Stimulated activated memory B cell treated with anti-CD40 and anti-IgM and Interleukin-4, amounts not matched to agents 10 μg/mL and 1 μg/mL and 100 μg/mL, for 72 hours (primary cell): ENCODE results near the gene PRKAR2B.
A peak's percentile ranks its signal among the peaks of the same experiment; 100 is the strongest.

Experiments
- ATAC-seq: fragments of 150-1000 bp; cut with Tn5 transposase; 2 replicates; pipeline ENCODE4 v1.10.0; 2021
- H3K27ac Mint-ChIP-seq: one replicate; pipeline ENCODE4 v1.8.0; 2022; ENCODE audit warnings: mild to moderate bottlenecking, mixed read lengths
- H3K27me3 Mint-ChIP-seq: one replicate; pipeline ENCODE4 v1.8.0; 2022; ENCODE audit warnings: mixed read lengths
- H3K36me3 Mint-ChIP-seq: one replicate; pipeline ENCODE4 v1.8.0; 2022; ENCODE audit warnings: mixed read lengths
- H3K4me1 Mint-ChIP-seq: one replicate; pipeline ENCODE4 v1.8.0; 2022; ENCODE audit warnings: mixed read lengths
- H3K4me3 Mint-ChIP-seq: one replicate; pipeline ENCODE4 v1.8.0; 2022; ENCODE audit warnings: mild to moderate bottlenecking, moderate library complexity, mixed read lengths
- H3K9me3 Mint-ChIP-seq: one replicate; pipeline ENCODE4 v1.8.0; 2022; ENCODE audit warnings: mixed read lengths

Gene PRKAR2B

DNA sequence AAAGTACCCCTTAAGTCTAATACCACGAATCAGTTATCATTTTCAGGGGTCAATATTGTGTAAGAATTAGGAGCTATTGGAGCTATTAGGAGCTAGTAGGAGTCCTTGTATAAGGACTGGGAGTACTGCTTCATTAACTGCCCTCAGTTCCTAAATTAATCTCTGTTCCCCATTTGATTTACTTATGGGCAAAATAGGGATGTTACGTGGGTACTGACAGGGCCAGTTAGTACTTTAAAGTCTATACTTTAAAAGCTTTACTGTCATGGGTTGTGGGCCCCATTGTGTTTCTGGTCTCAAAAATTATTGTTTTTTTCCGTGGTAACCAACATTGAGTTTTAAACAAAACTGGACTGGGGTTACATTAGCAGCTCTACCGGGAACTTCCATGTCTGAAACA, 60.3 kb downstream of the PRKAR2B start:
- ATAC-seq: no peak
- Mint-ChIP-seq H3K4me1 (peaks cover 4% of the 10 kb centered on the region), H3K36me3 (peaks cover 9% of the 10 kb centered on the region)

DNA sequence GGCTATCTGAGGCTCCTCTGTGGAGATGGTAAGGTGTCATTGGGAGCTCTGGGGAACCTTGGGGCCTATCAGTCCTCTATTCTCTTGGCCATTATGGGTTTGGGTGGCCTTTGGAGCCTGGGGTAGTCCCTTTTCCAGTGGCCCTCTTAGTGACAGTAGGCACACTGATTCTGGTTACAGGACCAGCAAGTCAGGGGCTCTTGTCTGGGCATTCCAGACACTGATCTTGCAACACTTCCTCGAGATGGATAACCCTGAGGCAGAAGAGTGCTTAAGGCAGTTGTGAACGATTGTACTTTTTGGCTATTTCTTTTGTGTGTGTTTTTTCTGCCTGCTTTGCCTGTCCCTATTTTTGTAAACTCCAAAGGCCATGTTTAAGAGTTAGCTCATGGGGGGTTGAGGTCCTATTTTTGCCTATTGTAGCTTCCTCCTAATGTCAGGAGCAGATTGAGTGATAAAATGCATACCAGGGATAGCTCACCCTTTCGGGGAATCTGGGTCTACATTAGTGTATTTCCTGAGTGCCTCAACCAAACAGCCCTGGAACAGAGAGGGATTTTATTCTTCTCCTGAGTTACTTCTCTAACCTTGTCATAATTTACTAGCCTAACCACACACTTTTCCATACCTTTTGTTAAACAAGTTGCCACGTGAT, 61.2 kb downstream of the PRKAR2B start:
- peaks cover under 1% of the 10 kb centered on the region for H3K36me3 Mint-ChIP-seq
- peaks cover 13% of the 10 kb centered on the region for H3K27me3 Mint-ChIP-seq
- H3K27ac Mint-ChIP-seq: no peak overlapping the region
- peaks cover 4% of the 10 kb centered on the region for H3K4me1 Mint-ChIP-seq
- no peak overlapping the region for H3K4me3 Mint-ChIP-seq
- no peaks in the 10 kb centered on the region for H3K9me3 Mint-ChIP-seq
- ATAC-seq: no peak

More for the DNA sequence above, 60.3 kb downstream of the PRKAR2B start:
- H3K27me3 Mint-ChIP-seq: peaks cover 22% of the 10 kb centered on the region
- no peak overlapping the region for H3K27ac Mint-ChIP-seq
- no peaks in the 10 kb centered on the region for H3K9me3 Mint-ChIP-seq
- no peak overlapping the region for H3K4me3 Mint-ChIP-seq

DNA sequence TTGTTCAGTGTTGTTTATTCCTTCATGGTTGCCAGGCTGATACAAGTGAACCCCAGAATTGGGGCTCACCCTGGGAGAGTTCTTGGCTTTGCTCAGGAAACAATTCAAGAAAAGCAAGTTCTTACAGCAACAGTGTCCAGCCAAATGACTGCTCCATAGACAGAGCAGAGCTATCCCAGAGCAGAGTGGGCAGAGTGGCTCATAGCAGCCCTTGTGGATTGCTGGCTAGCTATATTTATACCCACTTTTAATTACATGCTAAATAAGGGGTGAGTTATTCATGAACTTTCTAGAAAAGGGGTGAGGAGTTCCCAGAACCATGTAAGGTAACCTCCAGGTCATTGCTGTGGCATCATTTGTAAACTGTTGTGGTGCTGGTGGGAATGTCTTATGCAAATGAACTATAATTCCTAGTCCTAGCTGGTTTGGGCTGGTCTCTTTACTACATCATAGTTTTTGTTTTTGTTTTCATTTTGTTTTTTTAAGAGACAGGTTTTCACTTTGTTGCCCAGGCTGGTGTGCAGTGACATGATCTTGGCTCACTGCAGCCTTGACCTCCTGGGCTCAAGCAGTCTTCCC, 64.4 kb downstream of the PRKAR2B start:
- Mint-ChIP-seq H3K4me1 (no peaks in the 10 kb centered on the region), H3K27ac (no peak overlapping the region), H3K27me3 (no peaks in the 10 kb centered on the region), H3K9me3 (no peaks in the 10 kb centered on the region), H3K4me3 (no peak overlapping the region), H3K36me3 (no peaks in the 10 kb centered on the region)
- no peak for ATAC-seq

DNA sequence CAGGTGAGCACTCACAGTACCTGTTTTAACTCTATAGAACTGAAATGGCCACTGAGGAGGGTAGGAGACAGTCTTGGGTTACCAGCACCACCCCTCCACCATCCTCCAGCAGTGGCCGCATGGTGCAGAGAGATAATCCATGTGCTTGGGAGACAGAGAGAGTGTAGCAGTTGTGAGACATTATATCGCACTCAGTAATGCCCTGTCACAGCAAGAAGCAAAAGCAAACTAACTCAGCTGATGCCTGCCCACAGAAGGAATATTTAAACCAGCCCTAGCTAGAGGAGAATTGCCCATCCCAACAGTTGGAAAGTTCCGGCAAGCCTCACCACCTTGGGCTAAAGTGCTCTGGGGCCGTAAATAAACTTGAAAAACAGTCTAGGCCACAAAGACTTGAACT, 65.5 kb downstream of the PRKAR2B start:
- H3K27me3 Mint-ChIP-seq: no peaks in the 10 kb centered on the region
- no peak overlapping the region for H3K27ac Mint-ChIP-seq
- H3K4me3 Mint-ChIP-seq: no peak overlapping the region
- H3K4me1 Mint-ChIP-seq: no peaks in the 10 kb centered on the region
- no peaks in the 10 kb centered on the region for H3K9me3 Mint-ChIP-seq
- H3K36me3 Mint-ChIP-seq: no peaks in the 10 kb centered on the region
- no peak for ATAC-seq

DNA sequence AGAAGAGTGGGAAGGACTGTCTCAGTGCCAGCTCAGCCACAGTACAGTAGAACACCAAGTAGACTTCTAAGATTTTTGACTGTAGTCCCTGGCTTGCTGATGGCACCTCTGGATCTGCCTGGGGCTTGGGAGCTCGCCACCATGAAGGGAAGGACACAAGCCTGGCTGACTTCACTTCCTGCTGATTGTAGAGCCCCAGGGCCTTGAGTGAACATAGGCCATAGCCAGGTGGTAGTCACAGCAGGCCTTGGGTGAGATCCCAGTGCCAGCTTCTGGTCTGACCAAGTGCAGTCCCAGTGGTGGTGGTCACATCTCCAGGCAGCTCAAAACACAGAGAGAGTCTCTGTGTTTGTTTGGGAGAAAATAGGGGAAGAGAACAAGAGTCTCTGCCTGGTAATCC, 66.7 kb downstream of the PRKAR2B start:
- Mint-ChIP-seq H3K4me1 (no peaks in the 10 kb centered on the region), H3K4me3 (no peak overlapping the region), H3K36me3 (no peaks in the 10 kb centered on the region), H3K9me3 (no peaks in the 10 kb centered on the region), H3K27ac (no peak overlapping the region), H3K27me3 (no peaks in the 10 kb centered on the region)
- ATAC-seq: no peak

DNA sequence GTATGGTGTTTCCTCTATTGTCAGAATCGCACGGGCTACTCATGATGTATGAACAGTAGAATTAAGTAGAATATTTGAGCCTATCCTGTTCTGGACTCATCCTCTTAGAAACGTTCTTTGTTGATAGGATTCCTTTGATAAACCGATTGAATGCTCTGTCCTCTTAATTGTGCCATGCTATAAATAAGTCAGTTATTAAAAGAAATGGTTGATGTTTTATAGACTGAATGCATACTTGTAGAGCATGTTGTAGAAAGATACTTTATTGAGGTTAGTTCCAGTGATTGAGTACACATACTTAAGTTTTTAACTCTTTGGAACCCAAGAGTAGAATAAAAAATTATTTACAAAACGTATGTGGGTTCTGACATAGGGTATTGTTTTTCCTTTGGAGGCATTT, 69.4 kb downstream of the PRKAR2B start:
- H3K9me3 Mint-ChIP-seq: no peaks in the 10 kb centered on the region
- H3K36me3 Mint-ChIP-seq: no peaks in the 10 kb centered on the region
- H3K4me1 Mint-ChIP-seq: peaks cover 7% of the 10 kb centered on the region
- H3K27ac Mint-ChIP-seq: no peak overlapping the region
- ATAC-seq: no peak
- H3K4me3 Mint-ChIP-seq: no peak overlapping the region
- H3K27me3 Mint-ChIP-seq: no peaks in the 10 kb centered on the region

DNA sequence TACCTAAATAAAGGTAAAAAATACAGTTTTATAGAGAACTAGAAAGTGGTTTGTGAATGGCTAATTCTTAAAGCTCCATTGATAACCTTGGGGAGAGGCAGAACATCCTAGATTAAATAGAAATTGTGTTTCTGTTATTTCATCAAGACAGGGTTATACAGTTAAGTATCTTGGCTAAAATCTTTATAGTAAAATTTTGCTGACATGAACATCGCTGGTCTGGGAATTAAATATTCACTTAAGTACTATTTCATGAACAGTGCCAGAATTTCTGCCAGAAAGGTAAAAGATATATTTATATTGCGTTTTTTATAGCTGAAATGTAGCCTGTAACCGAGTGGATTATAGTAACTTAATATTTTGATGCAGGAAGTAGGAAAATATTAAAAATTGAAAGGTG, 70.6 kb downstream of the PRKAR2B start:
- Mint-ChIP-seq H3K9me3 (no peaks in the 10 kb centered on the region), H3K36me3 (no peaks in the 10 kb centered on the region), H3K27me3 (no peaks in the 10 kb centered on the region), H3K4me3 (no peak overlapping the region), H3K27ac (no peak overlapping the region), H3K4me1 (peaks cover 7% of the 10 kb centered on the region)
- no peak for ATAC-seq

DNA sequence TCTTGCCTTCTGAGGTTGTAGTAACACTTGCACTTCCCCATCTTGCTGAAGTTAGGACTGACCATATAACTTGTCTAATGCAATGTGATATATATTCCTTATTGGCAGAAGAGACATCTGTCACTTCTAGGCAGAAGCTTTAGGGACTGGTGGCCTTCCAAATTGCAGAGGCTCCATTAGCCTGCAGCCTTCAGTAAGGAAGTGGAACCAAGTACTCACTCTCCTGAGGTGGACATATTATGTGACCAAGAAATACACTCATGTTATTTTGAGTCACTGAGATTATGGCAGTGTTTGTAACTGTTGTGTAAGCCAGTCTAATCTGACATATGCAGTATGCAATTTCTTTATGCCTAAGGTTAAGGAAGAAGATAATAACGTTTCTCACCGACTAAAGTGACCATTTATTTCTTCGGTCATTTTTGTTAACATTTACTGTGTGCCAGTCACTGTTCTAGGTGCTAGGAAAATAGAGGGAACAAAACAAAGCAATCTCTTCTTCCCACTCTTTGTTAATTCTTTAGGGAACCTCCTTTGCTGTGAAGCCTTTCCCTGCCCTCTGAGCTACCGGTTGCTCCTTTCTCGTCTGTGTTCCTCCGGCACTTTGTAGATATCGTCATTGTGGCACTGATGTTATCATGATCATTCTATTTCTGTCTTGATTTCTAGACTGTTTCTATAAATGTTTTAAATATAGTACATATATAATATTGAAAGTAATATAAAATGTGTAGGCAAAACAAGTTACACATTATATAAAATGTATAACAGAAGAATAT, 71.4 kb downstream of the PRKAR2B start:
- no peak for ATAC-seq
- H3K27ac Mint-ChIP-seq: no peak overlapping the region

DNA sequence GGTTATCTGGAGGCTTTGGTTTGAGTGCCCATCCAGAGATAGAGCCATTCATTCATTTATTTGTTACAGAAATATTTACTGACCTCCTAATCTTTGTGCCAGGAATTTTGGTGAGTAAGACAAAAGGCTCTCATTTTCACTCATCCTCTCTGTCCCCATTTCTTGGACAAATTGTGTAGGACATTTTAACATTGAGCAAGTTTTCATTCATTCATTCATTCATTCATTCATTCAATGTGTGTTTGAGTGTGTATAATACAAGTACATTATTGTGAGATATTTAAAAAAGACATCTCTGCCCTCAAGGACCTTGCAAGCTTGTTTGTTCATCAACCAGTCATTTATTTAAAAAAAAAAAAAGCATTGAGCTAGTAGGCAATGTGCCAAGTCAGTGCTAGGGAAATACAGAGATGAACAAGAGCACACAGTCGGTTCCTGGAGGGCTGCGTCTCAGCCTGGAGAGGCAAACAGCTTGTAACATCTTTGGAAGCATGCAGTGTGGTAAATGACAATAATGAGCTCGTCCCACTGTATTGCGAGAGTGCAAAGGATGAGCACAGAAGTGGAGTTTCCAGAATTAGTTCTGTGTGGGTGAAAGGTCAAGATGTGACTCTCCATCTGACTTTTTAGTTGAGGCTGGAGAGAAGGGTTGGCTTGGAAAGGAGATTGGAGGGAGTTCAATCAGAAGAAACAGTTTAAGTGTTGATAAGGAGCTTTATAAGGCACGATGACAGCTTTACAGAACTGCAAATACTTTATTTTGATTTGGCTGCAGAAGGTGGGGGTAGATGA, 73.8 kb downstream of the PRKAR2B start:
- Mint-ChIP-seq H3K27me3 (no peaks in the 10 kb centered on the region), H3K4me1 (peaks cover 7% of the 10 kb centered on the region), H3K4me3 (no peak overlapping the region), H3K36me3 (no peaks in the 10 kb centered on the region), H3K9me3 (no peaks in the 10 kb centered on the region), H3K27ac (no peak overlapping the region)
- no peak for ATAC-seq

More for the DNA sequence above, 71.4 kb downstream of the PRKAR2B start:
- no peaks in the 10 kb centered on the region for H3K36me3 Mint-ChIP-seq
- no peaks in the 10 kb centered on the region for H3K9me3 Mint-ChIP-seq
- H3K27me3 Mint-ChIP-seq: no peaks in the 10 kb centered on the region
- no peak overlapping the region for H3K4me3 Mint-ChIP-seq
- peaks cover 7% of the 10 kb centered on the region for H3K4me1 Mint-ChIP-seq

DNA sequence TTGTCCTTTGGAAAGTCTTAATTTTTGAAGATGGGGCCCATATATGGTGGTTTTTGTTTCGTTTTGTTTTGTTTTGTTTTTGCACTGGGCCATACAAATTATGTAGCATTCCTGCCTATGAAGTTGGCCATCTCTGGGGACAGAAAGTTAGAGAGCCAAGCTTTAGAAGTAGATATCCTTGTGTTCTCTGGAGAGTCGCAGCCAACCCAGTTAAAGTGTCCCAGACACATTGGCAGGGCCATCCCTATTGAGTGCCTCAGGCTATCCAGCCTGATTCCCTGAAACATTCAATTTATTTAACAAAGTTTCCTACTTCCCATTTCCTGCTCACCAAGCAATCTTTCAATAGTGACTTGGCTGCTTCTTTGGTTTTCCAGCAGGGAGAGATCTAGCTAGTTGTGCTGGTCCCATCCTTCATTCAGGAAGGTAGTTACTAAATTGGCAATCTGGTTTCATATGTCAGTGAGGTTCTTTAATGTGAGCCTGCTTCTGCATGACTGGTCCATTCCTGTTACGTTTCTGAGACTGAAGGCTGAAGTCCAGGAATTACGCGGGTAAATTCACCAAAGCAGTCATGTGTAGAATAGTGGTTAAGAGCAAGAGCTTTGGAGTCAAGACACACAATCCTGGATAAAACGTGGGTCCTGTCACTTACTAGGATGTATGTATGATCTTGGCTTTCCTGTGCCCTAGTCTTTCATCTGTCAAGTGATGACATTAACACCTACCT, 75.0 kb downstream of the PRKAR2B start:
- Mint-ChIP-seq H3K27me3 (no peaks in the 10 kb centered on the region), H3K9me3 (no peaks in the 10 kb centered on the region), H3K27ac (no peak overlapping the region), H3K4me1 (peaks cover 7% of the 10 kb centered on the region), H3K4me3 (no peak overlapping the region), H3K36me3 (no peaks in the 10 kb centered on the region)
- no peak for ATAC-seq

DNA sequence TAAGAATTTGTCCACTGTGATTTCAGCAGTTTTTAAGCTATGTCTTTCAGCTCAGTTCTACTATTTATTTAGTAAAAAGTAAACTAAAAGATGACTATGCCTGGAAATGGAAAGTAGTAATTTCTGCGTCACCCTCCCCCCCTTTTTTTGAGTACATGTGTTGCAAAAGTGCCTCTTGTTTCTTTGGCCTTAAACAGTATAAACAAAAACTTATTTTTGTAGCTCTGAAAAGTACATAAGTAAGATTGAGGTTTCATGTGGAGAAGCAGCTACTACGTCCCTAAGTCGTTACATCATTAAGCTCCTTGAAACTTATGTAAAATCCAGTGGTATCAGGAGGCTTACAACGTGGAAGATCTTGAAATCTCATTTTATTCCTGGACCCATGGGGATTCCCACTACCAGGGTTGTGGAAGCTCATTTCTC, 78.0 kb downstream of the PRKAR2B start:
- Mint-ChIP-seq H3K27ac (no peak overlapping the region), H3K4me1 (peaks cover 26% of the 10 kb centered on the region), H3K4me3 (no peak overlapping the region), H3K36me3 (no peaks in the 10 kb centered on the region), H3K9me3 (no peaks in the 10 kb centered on the region), H3K27me3 (no peaks in the 10 kb centered on the region)
- ATAC-seq: no peak

DNA sequence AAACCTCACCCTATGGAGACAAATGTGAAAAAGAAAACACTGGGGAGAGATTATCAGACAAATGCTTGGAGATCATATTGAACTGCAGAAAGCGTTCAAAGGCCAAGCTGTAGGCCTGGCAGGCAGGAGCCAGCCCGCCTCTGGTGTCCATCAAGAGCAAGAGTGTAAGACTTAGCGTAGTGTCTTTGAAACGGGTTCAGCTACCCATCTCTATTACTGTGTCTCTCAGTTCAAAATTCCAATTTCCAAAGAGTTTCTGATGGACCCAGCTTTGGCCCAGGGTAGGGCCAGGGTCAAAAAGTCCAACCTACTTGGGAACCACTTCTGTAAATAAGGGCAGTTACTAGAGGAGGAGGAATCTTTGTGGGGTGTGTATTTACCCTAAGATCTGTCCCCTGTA, 78.9 kb downstream of the PRKAR2B start:
- no peak overlapping the region for H3K27ac Mint-ChIP-seq
- peaks cover 24% of the 10 kb centered on the region for H3K4me1 Mint-ChIP-seq
- no peak for ATAC-seq
- no peaks in the 10 kb centered on the region for H3K27me3 Mint-ChIP-seq
- no peaks in the 10 kb centered on the region for H3K9me3 Mint-ChIP-seq
- no peak overlapping the region for H3K4me3 Mint-ChIP-seq
- H3K36me3 Mint-ChIP-seq: no peaks in the 10 kb centered on the region

DNA sequence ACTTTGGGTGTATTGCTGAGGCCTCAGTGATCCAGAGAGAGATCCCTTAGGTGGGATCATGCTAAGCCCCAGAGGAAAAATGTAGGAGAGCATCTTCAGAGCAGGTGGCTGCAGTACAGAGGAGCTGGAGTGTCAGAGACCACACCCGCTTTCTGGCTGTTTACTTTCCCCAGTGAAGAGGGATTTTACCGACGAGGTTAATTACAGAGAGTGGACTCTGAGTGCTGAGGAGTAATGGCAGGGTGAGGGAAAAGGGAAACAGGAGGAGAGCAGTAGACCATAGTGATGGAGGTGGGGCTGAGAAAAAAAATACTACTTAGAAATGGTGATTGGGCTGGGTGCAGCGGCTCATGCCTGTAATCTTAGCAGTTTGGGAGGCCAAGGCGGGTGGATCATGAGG, 81.0 kb downstream of the PRKAR2B start:
- Mint-ChIP-seq H3K36me3 (no peaks in the 10 kb centered on the region), H3K4me1 (peaks cover 19% of the 10 kb centered on the region), H3K27ac (peak overlapping the region; percentile 96), H3K27me3 (no peaks in the 10 kb centered on the region), H3K9me3 (no peaks in the 10 kb centered on the region), H3K4me3 (peak overlapping the region; percentile 93)
- no peak for ATAC-seq

DNA sequence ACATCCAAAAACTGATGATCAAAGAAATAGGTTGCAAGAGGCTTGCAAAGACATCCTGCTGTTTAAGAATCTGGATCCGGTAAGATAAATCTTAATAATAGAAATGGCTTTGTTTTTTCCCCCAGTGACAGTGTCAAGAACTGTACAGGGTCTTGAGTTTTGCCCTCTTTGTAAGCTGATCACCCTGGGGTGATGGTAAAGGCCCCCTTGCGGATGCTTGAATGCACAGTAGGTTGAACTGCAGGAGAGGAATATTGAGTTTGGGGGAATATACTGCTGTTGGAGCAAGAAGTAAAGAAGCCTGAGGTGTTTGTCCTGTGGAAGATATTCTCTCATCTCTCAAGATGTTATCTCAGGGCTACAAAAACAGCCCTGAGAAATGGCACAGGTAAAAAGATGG, 83.7 kb downstream of the PRKAR2B start:
- ATAC-seq: no peak
- Mint-ChIP-seq H3K4me3 (no peak overlapping the region), H3K9me3 (no peaks in the 10 kb centered on the region), H3K27me3 (no peaks in the 10 kb centered on the region), H3K36me3 (no peaks in the 10 kb centered on the region), H3K4me1 (peaks cover 19% of the 10 kb centered on the region), H3K27ac (no peak overlapping the region)

DNA sequence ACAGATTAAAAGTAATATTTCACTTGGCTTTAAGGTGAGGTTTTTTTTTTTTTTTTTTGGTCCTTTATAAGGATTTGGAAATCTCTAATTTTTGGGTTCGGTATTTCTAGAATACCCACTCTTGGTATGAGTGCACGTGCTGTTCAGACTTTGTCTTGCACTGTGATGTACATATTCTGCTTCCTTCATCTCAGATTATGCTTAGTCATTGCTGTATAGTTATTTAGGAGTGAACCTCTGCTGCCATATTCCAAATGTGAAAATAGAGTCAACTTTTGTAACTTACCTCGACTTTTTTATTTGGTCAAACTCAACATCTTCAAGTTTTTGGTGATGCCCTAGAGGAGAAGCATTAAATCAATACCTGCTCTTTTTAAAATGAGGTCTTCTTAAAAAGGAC, 84.2 kb downstream of the PRKAR2B start:
- Mint-ChIP-seq H3K4me1 (peaks cover 19% of the 10 kb centered on the region), H3K36me3 (no peaks in the 10 kb centered on the region), H3K27ac (no peak overlapping the region), H3K4me3 (no peak overlapping the region), H3K27me3 (no peaks in the 10 kb centered on the region), H3K9me3 (no peaks in the 10 kb centered on the region)
- ATAC-seq: no peak
